GM13976 (cell line): Measurements from ENCODE around the gene SRM.

Source experiments
- DNase-seq: peaks from one replicate; pipeline ENCODE4 v3.0.0; 2012; ENCODE audit warnings: low spot score
- CTCF ChIP-seq: IDR thresholded peaks from 2 replicates; pipeline ENCODE4 v1.5.1; 2012; ENCODE audit warnings: borderline replicate concordance, mild to moderate bottlenecking; ENCODE audit not compliant: insufficient read depth; ENCODE audit errors: extremely low read depth, missing control alignments, control extremely low read depth
- in situ Hi-C: fragments of 300-500 bp; cut with MboI; formaldehyde crosslinking; loops from one replicate; pipeline ENCODE4 v1.12.0; 2022; ENCODE audit warnings: low sequenced_read_pairs, mixed read lengths, inconsistent platforms; ENCODE audit not compliant: unreplicated experiment

SRM gene

GRCh38 chr1:11045428-11046269 is 14.2 kb downstream of the SRM start:
- in situ Hi-C loops, result no loop called here
- TF ChIP-seq CTCF, result no peak

GRCh38 chr1:11044849-11045427 is 14.9 kb downstream of the SRM start:
- in situ Hi-C loops, result no loop called here
- TF ChIP-seq CTCF, result no peak
- peak; percentile 23 for DNase-seq

More at GRCh38 chr1:11045428-11046269, 14.2 kb downstream of the SRM start:
- peak; percentile 25 for DNase-seq

- in situ Hi-C loops, result no loop called here
- TF ChIP-seq CTCF, result no peak
- DNase-seq, result peak; percentile 22
Measured at GRCh38 chr1:11044086-11044848, 15.6 kb downstream of the SRM start.

- no peak for TF ChIP-seq CTCF
- in situ Hi-C loops, result no loop called here
Measured at GRCh38 chr1:11042995-11043874, 16.6 kb downstream of the SRM start.

GRCh38 chr1:11042065-11042464 is 17.8 kb downstream of the SRM start:
- no peak for TF ChIP-seq CTCF
- in situ Hi-C loops, result no loop called here

More at GRCh38 chr1:11042995-11043874, 16.6 kb downstream of the SRM start:
- peak; percentile 21 for DNase-seq

More at GRCh38 chr1:11042065-11042464, 17.8 kb downstream of the SRM start:
- no peak for DNase-seq
